Caco-2 (cell line): ENCODE measurements around the gene STRBP. TPM values are rescaled to one million over a fixed set of nuclear protein-coding genes. Genes with fewer than 3 reads are reported as not detected.

Experiments
- BruUV-seq: library from RNA; stranded (reverse); fragments of 400-500 nt; replicated peaks from 2 replicates; lab custom pipeline; 2021; lab: Mats Ljungman, UMichigan
- CTCF ChIA-PET: fragments of 300-600 bp; sonication (Branson Sonifier 250); formaldehyde crosslinking; loops from one replicate; lab custom pipeline; 2022; ENCODE audit warnings: antibody characterized with exemption; lab: Charles Lee
- POLR2A ChIA-PET: fragments of 300-600 bp; sonication (Branson Sonifier 250); formaldehyde crosslinking; loops from one replicate; lab custom pipeline; 2022; ENCODE audit warnings: antibody characterized with exemption; lab: Charles Lee
- DNase-seq, 2 experiments: peaks; one replicate each; pipeline versions ENCODE4 v3.0.0 to v3.0.0-alpha.2; 2020 to 2022
- H3K27me3 ChIP-seq: replicated peaks from 2 replicates; pipeline ENCODE4 v1.6.0; 2011; ENCODE audit warnings: low read length; ENCODE audit not compliant: control insufficient read depth, insufficient read depth
- H3K36me3 ChIP-seq: 2 replicates; pipeline ENCODE4 v1.5.1; 2011; ENCODE audit warnings: low read length; ENCODE audit not compliant: control insufficient read depth, insufficient read depth
- H3K4me1 ChIP-seq: fragments of 250-450 bp; sonication (Bioruptor Pico); 2 replicates; pipeline ENCODE4 v1.5.1; 2020; ENCODE audit warnings: mild to moderate bottlenecking
- H3K4me3 ChIP-seq: 2 replicates; pipeline ENCODE4 v1.5.1; 2011; ENCODE audit warnings: low read depth, mild to moderate bottlenecking, control low read depth, low read length
- H3K9me3 ChIP-seq: fragments of 250-450 bp; sonication (Bioruptor Pico); 2 replicates; pipeline ENCODE4 v1.5.1; 2020; ENCODE audit warnings: mild to moderate bottlenecking, moderate library complexity
- H3K27ac Mint-ChIP-seq: one replicate; pipeline ENCODE4 v1.8.0; 2022; ENCODE audit warnings: mixed read lengths; ENCODE audit not compliant: unreplicated experiment
- H3K27me3 Mint-ChIP-seq: one replicate; pipeline ENCODE4 v1.8.0; 2022; ENCODE audit warnings: mixed read lengths; ENCODE audit not compliant: insufficient read depth, unreplicated experiment
- H3K36me3 Mint-ChIP-seq: one replicate; pipeline ENCODE4 v1.8.0; 2022; ENCODE audit warnings: mild to moderate bottlenecking, mixed read lengths; ENCODE audit not compliant: insufficient read depth, unreplicated experiment
- H3K4me1 Mint-ChIP-seq: one replicate; pipeline ENCODE4 v1.8.0; 2022; ENCODE audit warnings: low read depth, mixed read lengths; ENCODE audit not compliant: unreplicated experiment
- H3K4me3 Mint-ChIP-seq: one replicate; pipeline ENCODE4 v1.8.0; 2022; ENCODE audit warnings: mild to moderate bottlenecking, moderate library complexity, mixed read lengths; ENCODE audit not compliant: unreplicated experiment
- H3K9me3 Mint-ChIP-seq: one replicate; pipeline ENCODE4 v1.8.0; 2022; ENCODE audit warnings: mixed read lengths; ENCODE audit not compliant: unreplicated experiment
- CTCF ChIP-seq, 2 experiments: fragments of 200-600 bp in 1 of 2; IDR thresholded peaks; 1 replicate in 1 of 2; 2 replicates in 1 of 2; pipeline versions ENCODE4 v1.5.1 to v1.8.0; 2011 to 2022; ENCODE audit warnings: antibody characterized with exemption in 1 of 2, control low read depth in 1 of 2, inconsistent platforms in 1 of 2, low read depth in 1 of 2, low read length in 1 of 2, mild to moderate bottlenecking in 1 of 2, moderate library complexity in 1 of 2; ENCODE audit not compliant: insufficient read depth in 1 of 2, severe bottlenecking in 1 of 2, unreplicated experiment in 1 of 2
- intact Hi-C: fragments of 100-400 bp; cut with micrococcal nuclease; formaldehyde crosslinking; loops from one replicate; pipeline ENCODE4 v1.10.0; 2022; ENCODE audit not compliant: unreplicated experiment
- total RNA-seq: library from RNA; stranded (reverse); gene quantifications from 2 replicates; pipeline ENCODE4 v1.2.3, GENCODE V29; 2022

The STRBP gene
- total RNA-seq, 1 experiment from 2014 or later, result 43.5 TPM

GRCh38 chr9:123090198-123090896 is 178.0 kb downstream of the STRBP start:
- no peak overlapping the region for H3K4me3 ChIP-seq
- H3K27me3 ChIP-seq, result no peaks in the 10 kb centered on the region
- intact Hi-C loops, result no loop called here
- H3K9me3 Mint-ChIP-seq, result no peaks in the 10 kb centered on the region
- BruUV-seq, result no TSS peak
- H3K9me3 ChIP-seq, result no peaks in the 10 kb centered on the region
- H3K4me3 Mint-ChIP-seq, result no peak overlapping the region
- POLR2A ChIA-PET, result no interaction called here
- H3K36me3 Mint-ChIP-seq, result peaks cover 65% of the 10 kb centered on the region
- CTCF ChIA-PET, result no interaction called here
- no peaks in the 10 kb centered on the region for H3K4me1 ChIP-seq
- no peak for DNase-seq
- H3K4me1 Mint-ChIP-seq, result no peaks in the 10 kb centered on the region
- H3K36me3 ChIP-seq, result peaks cover 4% of the 10 kb centered on the region
- no peak for TF ChIP-seq CTCF (IDR thresholded peaks at IDR 0.05; ENCODE audit: insufficient read depth in 1 of 2, low read depth in 1 of 2, low read length in 1 of 2, severe bottlenecking in 1 of 2, unreplicated experiment in 1 of 2)
- no peak overlapping the region for H3K27ac Mint-ChIP-seq
- no peaks in the 10 kb centered on the region for H3K27me3 Mint-ChIP-seq

GRCh38 chr9:123089790-123090189 is 178.6 kb downstream of the STRBP start:
- intact Hi-C loops, result no loop called here
- H3K36me3 Mint-ChIP-seq, result peaks cover 61% of the 10 kb centered on the region
- CTCF ChIA-PET, result no interaction called here
- Histone ChIP-seq H3K27me3 (no peaks in the 10 kb centered on the region), H3K4me1 (no peaks in the 10 kb centered on the region), H3K4me3 (no peak overlapping the region), H3K9me3 (no peaks in the 10 kb centered on the region), H3K36me3 (peaks cover 4% of the 10 kb centered on the region)
- BruUV-seq, result no TSS peak
- no peaks in the 10 kb centered on the region for H3K27me3 Mint-ChIP-seq
- no peak overlapping the region for H3K4me3 Mint-ChIP-seq
- TF ChIP-seq CTCF (IDR thresholded peaks at IDR 0.05; ENCODE audit: insufficient read depth in 1 of 2, low read depth in 1 of 2, low read length in 1 of 2, severe bottlenecking in 1 of 2, unreplicated experiment in 1 of 2), result no peak
- H3K9me3 Mint-ChIP-seq, result no peaks in the 10 kb centered on the region
- no peaks in the 10 kb centered on the region for H3K4me1 Mint-ChIP-seq
- H3K27ac Mint-ChIP-seq, result no peak overlapping the region
- DNase-seq, result no peak
- POLR2A ChIA-PET, result no interaction called here

- ChIA-PET CTCF (interaction anchor here (2.5 kb wide), 1 partner anchor 261 kb away, joined by 6 read pairs; no protein-coding TSS in a partner anchor), POLR2A (no interaction called here)
- Histone ChIP-seq H3K4me3 (no peak overlapping the region), H3K36me3 (peaks cover 4% of the 10 kb centered on the region), H3K9me3 (no peaks in the 10 kb centered on the region), H3K27me3 (no peaks in the 10 kb centered on the region), H3K4me1 (no peaks in the 10 kb centered on the region)
- no peak overlapping the region for H3K27ac Mint-ChIP-seq
- H3K4me1 Mint-ChIP-seq, result no peaks in the 10 kb centered on the region
- H3K9me3 Mint-ChIP-seq, result no peaks in the 10 kb centered on the region
- H3K4me3 Mint-ChIP-seq, result no peak overlapping the region
- intact Hi-C loops, result no loop called here
- H3K27me3 Mint-ChIP-seq, result no peaks in the 10 kb centered on the region
- BruUV-seq, result no TSS peak
- no peak for TF ChIP-seq CTCF (IDR thresholded peaks at IDR 0.05; ENCODE audit: insufficient read depth in 1 of 2, low read depth in 1 of 2, low read length in 1 of 2, severe bottlenecking in 1 of 2, unreplicated experiment in 1 of 2)
- H3K36me3 Mint-ChIP-seq, result peaks cover 69% of the 10 kb centered on the region
- no peak for DNase-seq
Observed at GRCh38 chr9:123089040-123089439, 179.3 kb downstream of the STRBP start.
